Thyroid gland (tissue), 4 donors: ENCODE results near the gene HDAC9.

Source experiments
- POLR2A ChIP-seq, 2 donors: fragments of 450-650 bp; IDR thresholded peaks; one replicate each; pipeline ENCODE4 v1.6.1; 2017; ENCODE audit warnings: antibody characterized with exemption in 2 of 2, mild to moderate bottlenecking in 2 of 2, moderate library complexity in 1 of 2
- TF ChIP-seq, protein P1 (sequence below), 6 experiments: fragments of 200-600 bp in 3 of 6; fragments of 450-650 bp in 3 of 6; sonication (generic) in 3 of 6; IDR thresholded peaks; one replicate each; pipeline ENCODE4 v1.5.1; 2016 to 2019; ENCODE audit warnings: antibody characterized with exemption in 6 of 6, mild to moderate bottlenecking in 2 of 6, inconsistent platforms in 1 of 6, moderate library complexity in 1 of 6

DNA sequence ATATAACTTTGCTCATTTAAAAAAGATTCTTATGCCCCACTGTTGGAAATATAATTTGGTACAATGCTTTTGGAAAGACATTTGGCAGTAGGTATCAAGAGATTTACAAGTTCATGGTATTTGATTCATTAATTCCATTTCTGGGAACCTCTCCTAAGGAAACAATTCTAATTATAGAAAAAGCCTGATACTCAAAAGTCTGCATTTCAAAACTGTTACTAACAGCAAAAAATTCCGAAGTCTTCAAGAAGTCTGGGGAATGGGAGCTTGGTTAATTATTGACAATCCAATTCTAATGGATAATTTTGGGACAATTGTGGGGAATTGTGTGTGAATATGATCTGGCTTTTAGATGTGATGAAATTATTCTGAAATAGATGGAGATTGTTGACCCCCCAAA, 59.6 kb downstream of the HDAC9 start:
- TF ChIP-seq POLR2A (IDR thresholded peaks at IDR 0.05), result no peak
- TF ChIP-seq, protein P1, sequence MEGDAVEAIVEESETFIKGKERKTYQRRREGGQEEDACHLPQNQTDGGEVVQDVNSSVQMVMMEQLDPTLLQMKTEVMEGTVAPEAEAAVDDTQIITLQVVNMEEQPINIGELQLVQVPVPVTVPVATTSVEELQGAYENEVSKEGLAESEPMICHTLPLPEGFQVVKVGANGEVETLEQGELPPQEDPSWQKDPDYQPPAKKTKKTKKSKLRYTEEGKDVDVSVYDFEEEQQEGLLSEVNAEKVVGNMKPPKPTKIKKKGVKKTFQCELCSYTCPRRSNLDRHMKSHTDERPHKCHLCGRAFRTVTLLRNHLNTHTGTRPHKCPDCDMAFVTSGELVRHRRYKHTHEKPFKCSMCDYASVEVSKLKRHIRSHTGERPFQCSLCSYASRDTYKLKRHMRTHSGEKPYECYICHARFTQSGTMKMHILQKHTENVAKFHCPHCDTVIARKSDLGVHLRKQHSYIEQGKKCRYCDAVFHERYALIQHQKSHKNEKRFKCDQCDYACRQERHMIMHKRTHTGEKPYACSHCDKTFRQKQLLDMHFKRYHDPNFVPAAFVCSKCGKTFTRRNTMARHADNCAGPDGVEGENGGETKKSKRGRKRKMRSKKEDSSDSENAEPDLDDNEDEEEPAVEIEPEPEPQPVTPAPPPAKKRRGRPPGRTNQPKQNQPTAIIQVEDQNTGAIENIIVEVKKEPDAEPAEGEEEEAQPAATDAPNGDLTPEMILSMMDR (IDR thresholded peaks at IDR 0.05), result no peak
